Calu3 (cell line): ENCODE results near the gene SLC17A7. TPM values are rescaled to one million over a fixed set of nuclear protein-coding genes. Genes with fewer than 3 reads are reported as not detected.

Experiments
- BruUV-seq: library from RNA; stranded (reverse); fragments of 400-500 nt; replicated peaks from 2 replicates; lab custom pipeline; 2021; lab: Mats Ljungman, UMichigan
- CTCF ChIA-PET: fragments of 300-600 bp; sonication (Branson Sonifier 250); formaldehyde crosslinking; loops from one replicate; lab custom pipeline; 2022; ENCODE audit warnings: antibody characterized with exemption; lab: Charles Lee
- DNase-seq: peaks from one replicate; pipeline ENCODE4 v3.0.0; 2022
- H3K27ac Mint-ChIP-seq: one replicate; pipeline ENCODE4 v1.8.0; 2022; ENCODE audit warnings: mixed read lengths; ENCODE audit not compliant: unreplicated experiment
- H3K27me3 Mint-ChIP-seq: one replicate; pipeline ENCODE4 v1.8.0; 2022; ENCODE audit warnings: mixed read lengths; ENCODE audit not compliant: unreplicated experiment
- H3K36me3 Mint-ChIP-seq: one replicate; pipeline ENCODE4 v1.8.0; 2022; ENCODE audit warnings: mild to moderate bottlenecking, moderate library complexity, mixed read lengths; ENCODE audit not compliant: insufficient read depth, unreplicated experiment
- H3K4me1 Mint-ChIP-seq: one replicate; pipeline ENCODE4 v1.8.0; 2022; ENCODE audit warnings: mild to moderate bottlenecking, low read depth, mixed read lengths; ENCODE audit not compliant: unreplicated experiment
- H3K4me3 Mint-ChIP-seq: one replicate; pipeline ENCODE4 v1.8.0; 2022; ENCODE audit warnings: mild to moderate bottlenecking, low read depth, moderate library complexity, mixed read lengths; ENCODE audit not compliant: unreplicated experiment
- H3K9me3 Mint-ChIP-seq: one replicate; pipeline ENCODE4 v1.8.0; 2022; ENCODE audit warnings: low read depth, mixed read lengths; ENCODE audit not compliant: unreplicated experiment
- intact Hi-C: fragments of 100-400 bp; cut with micrococcal nuclease; formaldehyde crosslinking; loops from one replicate; pipeline ENCODE4 v1.10.0; 2022; ENCODE audit not compliant: unreplicated experiment
- total RNA-seq: library from RNA; stranded (reverse); gene quantifications from 2 replicates; pipeline ENCODE4 v1.2.3, GENCODE V29; 2022
- TF ChIP-seq, protein P1 (sequence below): fragments of 200-600 bp; IDR thresholded peaks from one replicate; pipeline ENCODE4 v1.8.0; 2022; ENCODE audit warnings: antibody characterized with exemption; ENCODE audit not compliant: unreplicated experiment

Gene SLC17A7
- total RNA-seq, 1 experiment from 2014 or later, result not detected

DNA sequence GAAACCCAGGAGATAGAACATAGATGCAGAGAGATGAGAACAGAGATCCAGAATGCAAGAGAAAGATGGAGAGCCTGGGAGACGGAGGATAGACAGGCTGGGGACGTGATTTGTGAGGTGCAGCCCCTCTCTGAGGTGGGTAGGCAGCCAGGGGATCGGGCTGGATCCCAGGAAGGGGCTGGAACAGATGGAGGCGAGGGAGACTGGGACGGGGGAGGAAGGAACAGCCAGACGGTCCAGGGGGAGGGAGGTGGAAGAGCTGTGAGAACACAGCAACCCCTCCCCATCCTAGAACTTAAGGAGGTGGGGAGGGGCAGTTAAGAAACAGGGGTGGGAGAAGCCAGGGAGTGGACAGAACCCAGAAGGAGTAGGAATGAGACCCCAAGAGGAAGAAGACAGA lies 3.1 kb downstream of the SLC17A7 start:
- CTCF ChIA-PET, result no interaction called here
- Mint-ChIP-seq H3K27me3 (peaks cover 96% of the 10 kb centered on the region), H3K36me3 (peaks cover 27% of the 10 kb centered on the region), H3K9me3 (no peaks in the 10 kb centered on the region), H3K4me3 (no peak overlapping the region), H3K27ac (no peak overlapping the region), H3K4me1 (peaks cover 19% of the 10 kb centered on the region)
- TF ChIP-seq, protein P1, sequence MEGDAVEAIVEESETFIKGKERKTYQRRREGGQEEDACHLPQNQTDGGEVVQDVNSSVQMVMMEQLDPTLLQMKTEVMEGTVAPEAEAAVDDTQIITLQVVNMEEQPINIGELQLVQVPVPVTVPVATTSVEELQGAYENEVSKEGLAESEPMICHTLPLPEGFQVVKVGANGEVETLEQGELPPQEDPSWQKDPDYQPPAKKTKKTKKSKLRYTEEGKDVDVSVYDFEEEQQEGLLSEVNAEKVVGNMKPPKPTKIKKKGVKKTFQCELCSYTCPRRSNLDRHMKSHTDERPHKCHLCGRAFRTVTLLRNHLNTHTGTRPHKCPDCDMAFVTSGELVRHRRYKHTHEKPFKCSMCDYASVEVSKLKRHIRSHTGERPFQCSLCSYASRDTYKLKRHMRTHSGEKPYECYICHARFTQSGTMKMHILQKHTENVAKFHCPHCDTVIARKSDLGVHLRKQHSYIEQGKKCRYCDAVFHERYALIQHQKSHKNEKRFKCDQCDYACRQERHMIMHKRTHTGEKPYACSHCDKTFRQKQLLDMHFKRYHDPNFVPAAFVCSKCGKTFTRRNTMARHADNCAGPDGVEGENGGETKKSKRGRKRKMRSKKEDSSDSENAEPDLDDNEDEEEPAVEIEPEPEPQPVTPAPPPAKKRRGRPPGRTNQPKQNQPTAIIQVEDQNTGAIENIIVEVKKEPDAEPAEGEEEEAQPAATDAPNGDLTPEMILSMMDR, result no peak
- intact Hi-C loops, result no loop called here
- no peak for DNase-seq
- no TSS peak for BruUV-seq

DNA sequence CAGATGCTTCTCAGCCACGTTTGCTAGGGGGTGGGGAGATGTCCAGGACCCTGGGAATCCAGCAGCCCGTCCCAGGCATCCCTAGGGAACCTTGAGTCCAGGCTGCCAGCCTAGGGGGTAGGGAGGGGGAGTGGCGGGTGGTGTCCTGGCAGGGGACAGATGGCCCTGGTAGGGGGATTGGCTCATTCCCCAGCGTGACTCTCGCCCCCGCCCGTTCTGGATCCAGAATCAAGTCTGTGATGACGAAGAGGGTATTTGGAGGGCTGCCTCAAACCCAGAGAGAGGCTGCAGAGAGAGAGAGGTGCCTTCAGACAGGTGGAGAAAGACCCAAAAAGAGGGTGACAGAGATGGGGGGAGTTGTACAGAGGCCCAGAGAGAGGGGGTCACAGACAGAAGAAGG lies 4.1 kb downstream of the SLC17A7 start:
- DNase-seq, result no peak
- H3K36me3 Mint-ChIP-seq, result peaks cover 17% of the 10 kb centered on the region
- H3K4me1 Mint-ChIP-seq, result peaks cover 16% of the 10 kb centered on the region
- H3K9me3 Mint-ChIP-seq, result peaks cover under 1% of the 10 kb centered on the region
- TF ChIP-seq, protein P1, result no peak
- H3K27ac Mint-ChIP-seq, result no peak overlapping the region
- CTCF ChIA-PET, result no interaction called here
- BruUV-seq, result no TSS peak
- peaks cover 97% of the 10 kb centered on the region for H3K27me3 Mint-ChIP-seq
- no peak overlapping the region for H3K4me3 Mint-ChIP-seq
- intact Hi-C loops, result no loop called here

DNA sequence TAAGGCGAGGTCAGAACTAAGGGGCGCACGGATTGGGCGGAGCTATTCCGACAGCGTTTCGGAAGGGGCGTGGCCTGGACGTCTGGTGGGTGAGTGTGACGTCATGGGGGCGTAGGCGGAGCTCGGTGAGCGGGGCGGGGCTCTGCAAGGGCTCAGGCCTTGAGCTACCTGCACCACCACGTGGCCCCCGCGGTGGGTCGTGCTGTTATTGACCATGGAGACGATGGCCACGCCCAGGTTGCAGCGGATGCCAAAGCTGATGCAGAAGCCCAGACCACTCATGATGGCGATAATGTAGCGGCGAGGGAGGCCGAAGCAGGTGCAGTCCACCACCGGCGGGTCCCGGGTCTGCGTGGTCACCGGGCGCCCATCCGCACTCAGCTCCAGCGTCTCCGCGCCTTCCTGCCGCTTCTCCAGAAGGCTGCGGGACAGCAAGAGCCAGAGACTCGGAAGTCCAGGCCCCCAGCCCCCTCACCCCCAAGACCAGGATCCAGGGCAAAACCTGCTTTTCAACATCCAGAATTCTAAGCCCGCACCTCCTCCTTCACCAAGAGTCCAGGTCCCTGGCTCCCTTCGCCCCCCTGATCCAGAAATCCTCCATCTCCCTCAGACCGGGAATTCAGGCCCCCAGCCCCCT lies 4.8 kb downstream of the SLC17A7 start:
- CTCF ChIA-PET, result interaction anchor here (0.6 to 1.1 kb wide), 2 partner anchors 13 to 120 kb away, joined by 3 read pairs; no protein-coding TSS in a partner anchor
- no TSS peak for BruUV-seq
- Mint-ChIP-seq H3K27ac (no peak overlapping the region), H3K4me3 (no peak overlapping the region), H3K27me3 (peaks cover 97% of the 10 kb centered on the region), H3K36me3 (peaks cover 11% of the 10 kb centered on the region), H3K4me1 (peaks cover 8% of the 10 kb centered on the region), H3K9me3 (peaks cover 3% of the 10 kb centered on the region)
- intact Hi-C loops, result no loop called here
- TF ChIP-seq, protein P1, result no peak
- DNase-seq, result peak; percentile 43

DNA sequence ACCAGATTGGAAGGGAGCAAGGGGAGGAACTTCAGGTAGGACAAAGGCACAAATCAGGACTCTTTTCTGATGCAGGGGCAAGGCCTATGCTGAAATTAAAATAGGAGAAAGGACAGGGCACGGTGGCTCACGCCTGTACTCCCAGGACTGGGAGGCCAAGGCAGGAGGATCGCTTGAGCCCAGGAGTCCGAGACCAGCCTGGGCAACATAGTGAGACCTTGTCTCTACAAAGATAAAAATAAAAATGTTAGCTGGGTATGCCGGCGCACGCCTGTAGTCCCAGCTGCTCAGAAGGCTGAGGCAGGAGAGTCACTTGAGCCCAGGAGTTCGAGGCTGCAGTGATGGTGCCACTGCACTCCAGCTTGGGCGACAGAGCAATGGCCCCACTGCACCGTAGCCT lies 5.7 kb downstream of the SLC17A7 start:
- no peak for DNase-seq
- Mint-ChIP-seq H3K27me3 (peaks cover 96% of the 10 kb centered on the region), H3K4me1 (peaks cover 4% of the 10 kb centered on the region), H3K36me3 (peaks cover 8% of the 10 kb centered on the region), H3K9me3 (peaks cover 3% of the 10 kb centered on the region), H3K27ac (no peak overlapping the region), H3K4me3 (no peak overlapping the region)
- no TSS peak for BruUV-seq
- intact Hi-C loops, result no loop called here
- TF ChIP-seq, protein P1, result no peak
- CTCF ChIA-PET, result interaction anchor here (1.1 kb wide), 1 partner anchor 12 kb away, joined by 3 read pairs; no protein-coding TSS in a partner anchor
